Esophagus squamous epithelium (tissue), 4 donors: ENCODE measurements around the gene MERTK.
A peak's percentile ranks its signal among the peaks of the same experiment; 100 is the strongest.

Experiments used
- POLR2A ChIP-seq, 4 donors: fragments of 450-650 bp; IDR thresholded peaks; one replicate each; pipeline ENCODE4 v1.6.1; 2017; ENCODE audit warnings: antibody characterized with exemption in 4 of 4, mild to moderate bottlenecking in 4 of 4, moderate library complexity in 3 of 4
- TF ChIP-seq, protein P1 (sequence below), 6 experiments: fragments of 450-650 bp in 4 of 6; fragments of 200-600 bp in 2 of 6; sonication (generic) in 2 of 6; IDR thresholded peaks; one replicate each; pipeline ENCODE4 v1.5.1; 2016 to 2019; ENCODE audit warnings: antibody characterized with exemption in 6 of 6, mild to moderate bottlenecking in 4 of 6, moderate library complexity in 4 of 6

- TF ChIP-seq, protein P1, sequence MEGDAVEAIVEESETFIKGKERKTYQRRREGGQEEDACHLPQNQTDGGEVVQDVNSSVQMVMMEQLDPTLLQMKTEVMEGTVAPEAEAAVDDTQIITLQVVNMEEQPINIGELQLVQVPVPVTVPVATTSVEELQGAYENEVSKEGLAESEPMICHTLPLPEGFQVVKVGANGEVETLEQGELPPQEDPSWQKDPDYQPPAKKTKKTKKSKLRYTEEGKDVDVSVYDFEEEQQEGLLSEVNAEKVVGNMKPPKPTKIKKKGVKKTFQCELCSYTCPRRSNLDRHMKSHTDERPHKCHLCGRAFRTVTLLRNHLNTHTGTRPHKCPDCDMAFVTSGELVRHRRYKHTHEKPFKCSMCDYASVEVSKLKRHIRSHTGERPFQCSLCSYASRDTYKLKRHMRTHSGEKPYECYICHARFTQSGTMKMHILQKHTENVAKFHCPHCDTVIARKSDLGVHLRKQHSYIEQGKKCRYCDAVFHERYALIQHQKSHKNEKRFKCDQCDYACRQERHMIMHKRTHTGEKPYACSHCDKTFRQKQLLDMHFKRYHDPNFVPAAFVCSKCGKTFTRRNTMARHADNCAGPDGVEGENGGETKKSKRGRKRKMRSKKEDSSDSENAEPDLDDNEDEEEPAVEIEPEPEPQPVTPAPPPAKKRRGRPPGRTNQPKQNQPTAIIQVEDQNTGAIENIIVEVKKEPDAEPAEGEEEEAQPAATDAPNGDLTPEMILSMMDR (IDR thresholded peaks at IDR 0.05), result peak; percentile 74 to 95 (median 90)
- no peak for TF ChIP-seq POLR2A (IDR thresholded peaks at IDR 0.05)
These were observed 150.5 kb downstream of the MERTK start for GRCh38 chr2:112048887-112049286.
